SH-SY5Y (cell line): ENCODE measurements around the gene ZBTB20.

Experiments
- GATA2 ChIP-seq: IDR thresholded peaks from 2 replicates; pipeline ENCODE4 v1.6.1; 2011; ENCODE audit warnings: mild to moderate bottlenecking, low read depth, low read length
- GATA3 ChIP-seq: IDR thresholded peaks from 2 replicates; pipeline ENCODE4 v1.6.1; 2011; ENCODE audit warnings: low read depth, mild to moderate bottlenecking, low read length, moderate library complexity

DNA sequence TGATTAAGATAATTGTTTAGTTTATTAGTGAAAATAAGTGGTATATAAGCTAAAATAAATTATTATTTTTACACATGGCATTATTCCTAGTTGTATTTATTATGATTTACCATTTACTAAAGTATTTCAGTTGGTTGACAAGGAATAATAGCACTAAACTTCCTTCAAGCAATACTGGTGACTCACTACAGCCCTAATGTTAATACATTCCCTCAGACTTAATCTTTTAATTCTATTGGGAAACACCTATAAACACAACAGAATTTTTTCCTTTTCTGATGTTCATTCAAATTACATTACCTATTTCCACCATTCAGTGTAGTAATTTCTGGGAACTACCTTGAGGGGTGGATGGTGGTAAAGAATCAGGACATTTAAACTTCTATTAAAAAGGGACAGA is 589.3 kb downstream of the ZBTB20 start:
- TF ChIP-seq GATA2 (no peak), GATA3 (no peak)
